ENCODE measurements around the gene LSM7. TPM values are rescaled to one million over a fixed set of nuclear protein-coding genes. Genes with fewer than 3 reads are reported as not detected.

The LSM7 gene
- total RNA-seq, 3 donors from 2014 or later (not counting 1 experiment from before 2014, with no cell fraction given): 52.0 to 80.2 (median 77.4) TPM

GRCh38 chr19:2342656-2343288 lies 14.4 kb upstream of the LSM7 start:
- H3K36me3 ChIP-seq (ENCODE audit: control insufficient read depth, insufficient read depth, low read length): peaks cover 15% of the 10 kb centered on the region
- Mint-ChIP-seq H3K9me3 (no peaks in the 10 kb centered on the region), H3K27me3 (ENCODE audit: low read depth in 2 of 2) (no peaks in the 10 kb centered on the region), H3K36me3 (no peaks in the 10 kb centered on the region), H3K4me3 (no peak overlapping the region), H3K4me1 (peaks cover 0 to 5% of the 10 kb centered on the region in 2 donors), H3K27ac (no peak overlapping the region)
- no peak for TF ChIP-seq CTCF (IDR thresholded peaks at IDR 0.05)
- intact Hi-C loops (cut with micrococcal nuclease): no loop called here
- no peak for DNase-seq
- H3K27me3 ChIP-seq (ENCODE audit: control insufficient read depth, insufficient read depth, low read length): no peaks in the 10 kb centered on the region
- WGBS (ENCODE audit: insufficient coverage): 97% methylated on average over 29 of the region's 29 CpGs
- no peak overlapping the region for H3K4me3 ChIP-seq (ENCODE audit: low read length)
- no peak overlapping the region for H3K27ac ChIP-seq (ENCODE audit: low read length)
- H3K4me1 ChIP-seq (ENCODE audit: control insufficient read depth, insufficient read depth, low read length): no peaks in the 10 kb centered on the region
- H3K9me3 ChIP-seq (ENCODE audit: control insufficient read depth, insufficient read depth, low read length): no peaks in the 10 kb centered on the region
- ATAC-seq: no peak

- no peaks in the 10 kb centered on the region for H3K36me3 Mint-ChIP-seq
- Histone ChIP-seq H3K4me3 (ENCODE audit: low read length) (no peak overlapping the region), H3K4me1 (ENCODE audit: control insufficient read depth, insufficient read depth, low read length) (no peaks in the 10 kb centered on the region), H3K27ac (ENCODE audit: low read length) (no peak overlapping the region), H3K27me3 (ENCODE audit: control insufficient read depth, insufficient read depth, low read length) (no peaks in the 10 kb centered on the region), H3K9me3 (ENCODE audit: control insufficient read depth, insufficient read depth, low read length) (no peaks in the 10 kb centered on the region), H3K36me3 (ENCODE audit: control insufficient read depth, insufficient read depth, low read length) (peaks cover 17% of the 10 kb centered on the region)
- no peaks in the 10 kb centered on the region for H3K27me3 Mint-ChIP-seq (ENCODE audit: low read depth in 2 of 2)
- H3K4me3 Mint-ChIP-seq: no peak overlapping the region
- WGBS (ENCODE audit: insufficient coverage): 89% methylated on average over 15 of the region's 15 CpGs
- H3K27ac Mint-ChIP-seq: no peak overlapping the region
- H3K9me3 Mint-ChIP-seq: no peaks in the 10 kb centered on the region
- ATAC-seq (no peak), DNase-seq (no peak)
- no peak for TF ChIP-seq CTCF (IDR thresholded peaks at IDR 0.05)
- intact Hi-C loops (cut with micrococcal nuclease): no loop called here
- H3K4me1 Mint-ChIP-seq: peaks cover 0 to 5% of the 10 kb centered on the region in 2 donors
Observed at GRCh38 chr19:2341982-2342381, 13.6 kb upstream of the LSM7 start.

- H3K4me1 Mint-ChIP-seq: peaks cover 0 to 9% of the 10 kb centered on the region in 2 donors
- H3K27ac Mint-ChIP-seq: no peak overlapping the region
- H3K9me3 ChIP-seq (ENCODE audit: control insufficient read depth, insufficient read depth, low read length): no peaks in the 10 kb centered on the region
- ATAC-seq (no peak), DNase-seq (no peak)
- no peaks in the 10 kb centered on the region for H3K27me3 ChIP-seq (ENCODE audit: control insufficient read depth, insufficient read depth, low read length)
- TF ChIP-seq CTCF (IDR thresholded peaks at IDR 0.05): no peak
- H3K4me3 Mint-ChIP-seq: no peak overlapping the region
- no peak overlapping the region for H3K27ac ChIP-seq (ENCODE audit: low read length)
- no peaks in the 10 kb centered on the region for H3K27me3 Mint-ChIP-seq (ENCODE audit: low read depth in 2 of 2)
- no peaks in the 10 kb centered on the region for H3K9me3 Mint-ChIP-seq
- H3K4me1 ChIP-seq (ENCODE audit: control insufficient read depth, insufficient read depth, low read length): no peaks in the 10 kb centered on the region
- intact Hi-C loops (cut with micrococcal nuclease): no loop called here
- no peak overlapping the region for H3K4me3 ChIP-seq (ENCODE audit: low read length)
- WGBS (ENCODE audit: insufficient coverage): 62% methylated on average over 22 of the region's 24 CpGs
- H3K36me3 Mint-ChIP-seq: no peaks in the 10 kb centered on the region
- peaks cover 17% of the 10 kb centered on the region for H3K36me3 ChIP-seq (ENCODE audit: control insufficient read depth, insufficient read depth, low read length)
Observed at GRCh38 chr19:2341244-2341751, 12.9 kb upstream of the LSM7 start.

All from natural killer cell (primary cell).